T1000 (cell line): Measurements from ENCODE around the gene EIF3M.
"Not testable (repeated sequence)": the region's sequence is repeated elsewhere in the genome, so short reads cannot be mapped to it uniquely, and the experiment has no call there.

Experiments used
- DNase-seq: peaks from one replicate; lab custom pipeline; 2025; ENCODE audit warnings: mixed read lengths; lab: John Stamatoyannopoulos, UW

EIF3M gene

GRCh38 chr11:32596114-32596513, 12.5 kb downstream of the EIF3M start:
- not testable (repeated sequence) for DNase-seq

GRCh38 chr11:32597921-32598320, 14.3 kb downstream of the EIF3M start:
- DNase-seq: no peak

DNA sequence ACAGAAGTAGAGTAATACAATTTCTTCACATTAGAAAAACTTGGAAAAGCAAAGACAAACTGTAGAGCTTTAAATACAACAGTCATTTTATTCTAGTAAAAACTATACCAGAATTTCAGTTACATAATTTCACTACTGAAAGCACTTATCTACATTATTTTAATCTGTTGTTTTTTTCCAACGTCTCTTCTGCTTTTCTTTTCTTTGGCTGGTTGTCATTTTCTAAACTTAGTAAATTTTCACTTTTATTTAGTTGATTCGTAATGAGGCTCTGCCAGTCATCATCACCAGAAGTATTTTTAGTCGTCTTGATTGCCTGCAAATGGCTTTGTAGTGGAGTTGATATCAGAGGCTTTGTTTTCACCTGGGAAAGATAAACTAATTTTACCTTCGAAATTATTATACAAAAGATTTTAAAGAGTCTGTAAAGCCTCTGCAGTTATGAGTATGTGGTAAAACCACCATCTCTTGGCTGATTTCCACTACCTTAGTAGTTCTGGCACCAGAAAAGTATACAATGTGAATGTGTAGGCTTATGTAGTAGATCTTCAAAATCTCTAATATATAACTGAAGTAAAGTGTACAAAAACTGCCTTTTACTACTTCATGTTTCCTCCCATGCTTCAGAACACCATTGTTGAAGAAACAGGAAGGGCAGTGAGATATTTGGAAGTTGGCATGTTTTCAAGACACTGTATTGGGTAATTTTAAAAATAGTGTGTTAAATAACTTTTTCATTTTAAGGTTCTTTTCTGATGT, 19.2 kb downstream of the EIF3M start:
- no peak for DNase-seq

- DNase-seq: no peak
Observed at GRCh38 chr11:32606220-32606619, 22.6 kb downstream of the EIF3M start.

GRCh38 chr11:32608826-32609225, 25.2 kb downstream of the EIF3M start:
- not testable (repeated sequence) for DNase-seq

DNA sequence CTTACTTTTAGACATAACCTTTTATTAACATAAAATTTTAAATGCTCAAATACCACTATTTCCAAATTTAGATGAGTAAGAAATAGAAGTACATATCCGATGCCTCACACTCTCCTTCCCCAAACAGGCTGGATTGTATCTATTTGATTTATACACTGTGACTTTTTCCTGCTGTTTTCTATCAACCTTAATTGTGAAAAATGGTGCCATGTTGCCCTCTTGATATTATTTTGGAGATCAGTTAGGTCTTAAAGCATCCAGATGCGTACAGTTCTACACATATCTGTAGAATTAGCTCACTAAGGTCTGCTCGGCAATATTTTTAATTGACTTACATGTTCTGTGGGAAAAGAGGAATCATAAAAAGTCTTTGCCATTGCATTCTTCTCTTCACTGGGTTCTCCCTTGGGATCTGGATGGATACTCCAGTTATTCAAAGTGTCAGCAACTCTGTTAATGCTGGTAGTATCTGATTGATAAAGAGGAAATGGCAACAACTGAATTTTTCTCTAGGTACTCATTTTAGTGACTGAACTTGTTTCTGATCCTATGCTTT, 27.2 kb downstream of the EIF3M start:
- DNase-seq: no peak

- DNase-seq: no peak
Observed at GRCh38 chr11:32613500-32614151, 30.0 kb downstream of the EIF3M start.

DNA sequence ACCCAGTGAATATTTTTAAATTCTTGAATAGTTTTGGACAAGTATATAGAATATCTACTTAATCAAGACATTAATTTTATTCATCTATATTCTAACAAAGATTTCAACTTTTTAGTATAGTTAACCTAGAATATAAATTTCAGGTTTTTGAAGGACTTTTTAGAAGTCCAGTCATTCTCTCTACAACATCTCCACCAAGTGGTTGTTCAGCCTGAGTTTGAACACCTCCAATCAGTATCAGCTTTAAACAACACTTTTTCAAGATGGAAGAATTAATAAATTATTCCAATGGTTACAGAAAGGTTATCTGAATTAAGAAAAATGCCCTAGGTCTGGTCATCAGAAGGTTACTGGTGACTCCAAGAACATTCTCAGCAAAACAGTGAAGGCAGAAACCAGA, 31.8 kb downstream of the EIF3M start:
- DNase-seq: no peak

DNA sequence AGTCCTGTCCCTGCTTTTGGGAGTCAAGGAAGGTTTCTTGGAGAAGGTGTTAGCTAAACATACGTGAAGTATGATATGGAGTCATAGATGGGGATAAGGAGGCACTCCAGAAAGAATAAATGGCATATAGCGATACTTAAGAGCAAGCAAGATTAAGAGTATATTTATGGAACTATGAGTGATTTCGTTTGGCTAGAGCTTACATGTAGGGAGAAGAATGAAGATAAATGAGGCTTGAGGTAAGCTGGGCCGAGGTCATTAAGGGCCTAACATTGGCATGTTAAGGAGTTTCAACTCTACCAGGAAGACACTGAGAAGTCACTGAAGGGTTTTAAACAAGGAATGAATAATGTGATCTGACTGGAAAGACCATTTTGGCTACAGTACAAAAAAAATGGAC, 33.3 kb downstream of the EIF3M start:
- no peak for DNase-seq

DNA sequence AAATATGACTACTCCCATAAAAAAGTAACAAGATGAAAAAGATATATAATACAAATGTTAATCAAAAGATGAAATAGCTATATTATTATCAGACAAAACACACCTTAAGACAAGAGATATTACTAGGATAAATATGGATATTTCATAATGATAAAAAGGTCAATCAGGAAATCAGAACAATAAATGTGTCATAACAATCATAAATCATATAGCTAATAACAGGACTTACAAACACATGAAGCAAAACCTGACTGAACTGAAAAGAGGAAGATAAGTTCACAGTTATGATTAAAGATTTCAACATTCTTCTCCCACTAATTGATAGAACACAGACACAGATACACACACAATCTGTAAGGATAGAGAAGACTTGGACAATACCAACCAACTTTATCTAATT, 47.2 kb downstream of the EIF3M start:
- no peak for DNase-seq

- DNase-seq: no peak
Observed at GRCh38 chr11:32635819-32636218, 52.2 kb downstream of the EIF3M start.

DNA sequence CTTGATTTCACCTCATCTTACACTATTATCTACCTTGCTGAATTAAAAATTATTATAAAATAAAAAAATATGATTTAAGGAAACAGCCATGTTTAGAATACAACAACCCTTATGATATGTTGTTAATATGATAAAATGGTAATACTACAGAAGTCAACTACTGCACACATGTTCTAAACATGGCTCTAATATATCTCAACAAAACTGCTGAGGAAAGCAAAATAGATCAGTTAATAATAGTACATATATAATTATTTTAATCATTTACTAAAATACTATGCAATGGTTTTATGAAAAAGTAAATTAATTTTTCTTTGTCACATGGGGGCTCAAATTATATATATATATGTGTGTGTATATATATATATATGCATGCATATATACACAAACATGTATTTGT, 57.7 kb downstream of the EIF3M start:
- DNase-seq: no peak

DNA sequence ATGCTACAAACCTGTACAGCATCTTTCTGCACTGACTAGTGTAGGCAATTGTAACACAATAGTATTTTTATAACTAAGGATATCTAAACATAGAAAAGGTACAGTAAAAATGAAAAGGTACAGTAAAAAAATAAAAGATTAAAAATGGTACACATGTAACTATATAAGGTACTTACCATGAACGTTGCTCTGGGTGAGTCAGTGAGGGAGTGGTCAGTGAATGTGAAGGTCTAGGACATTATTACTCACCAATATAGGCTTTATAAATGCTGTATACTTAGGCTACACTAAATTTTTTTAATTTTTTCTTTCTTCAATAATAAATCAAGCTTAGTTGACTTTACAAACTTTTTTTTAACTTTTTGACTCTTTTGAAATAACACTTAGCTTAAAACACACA, 59.9 kb downstream of the EIF3M start:
- no peak for DNase-seq
